Upper lobe of left lung (tissue), 4 donors: ENCODE results near the gene PREX1.

Experiments used
- CTCF ChIP-seq, 6 experiments: fragments of 450-650 bp in 4 of 6; fragments of 200-600 bp in 2 of 6; sonication (generic) in 2 of 6; IDR thresholded peaks; one replicate each; pipeline ENCODE4 v1.5.1; 2016 to 2019; ENCODE audit warnings: antibody characterized with exemption in 6 of 6
- EP300 ChIP-seq, 4 donors: sonication (generic); formaldehyde crosslinking; IDR thresholded peaks; one replicate each; pipeline ENCODE4 v1.5.1; 2017; ENCODE audit warnings: antibody characterized with exemption in 4 of 4, control low read depth in 2 of 4
- POLR2A ChIP-seq, 4 donors: fragments of 450-650 bp; IDR thresholded peaks; one replicate each; pipeline ENCODE4 v1.5.1; 2016 to 2017; ENCODE audit warnings: antibody characterized with exemption in 4 of 4, mild to moderate bottlenecking in 2 of 4

GRCh38 chr20:48595495-48596333, 232.1 kb downstream of the PREX1 start:
- TF ChIP-seq CTCF (IDR thresholded peaks at IDR 0.05) (no peak), POLR2A (IDR thresholded peaks at IDR 0.05) (no peak), EP300 (IDR thresholded peaks at IDR 0.05) (no peak)
